Lower leg skin (tissue), 3 donors: ENCODE results near the gene CHST15.

Experiments used
- CTCF ChIP-seq, 3 donors: fragments of 450-650 bp; IDR thresholded peaks; one replicate each; pipeline ENCODE4 v1.5.1; 2016; ENCODE audit warnings: antibody characterized with exemption in 3 of 3, mild to moderate bottlenecking in 3 of 3, moderate library complexity in 2 of 3
- POLR2A ChIP-seq, 2 donors: fragments of 450-650 bp; IDR thresholded peaks; one replicate each; pipeline ENCODE4 v1.6.1; 2016 to 2017; ENCODE audit warnings: antibody characterized with exemption in 2 of 2, mild to moderate bottlenecking in 1 of 2, moderate library complexity in 1 of 2

- TF ChIP-seq CTCF (IDR thresholded peaks at IDR 0.05) (no peak), POLR2A (IDR thresholded peaks at IDR 0.05) (no peak)
These were observed 45.5 kb upstream of the CHST15 start for GRCh38 chr10:124138883-124139348.
